HG03060 (cell line): ENCODE data around the gene APOA1.

Experiments
- ATAC-seq: cut with Tn5 transposase; IDR thresholded peaks from one replicate; pipeline ENCODE4 v1.9.1; 2021; ENCODE audit warnings: low read depth, moderate number of reproducible peaks; ENCODE audit not compliant: unreplicated experiment

The APOA1 gene

DNA sequence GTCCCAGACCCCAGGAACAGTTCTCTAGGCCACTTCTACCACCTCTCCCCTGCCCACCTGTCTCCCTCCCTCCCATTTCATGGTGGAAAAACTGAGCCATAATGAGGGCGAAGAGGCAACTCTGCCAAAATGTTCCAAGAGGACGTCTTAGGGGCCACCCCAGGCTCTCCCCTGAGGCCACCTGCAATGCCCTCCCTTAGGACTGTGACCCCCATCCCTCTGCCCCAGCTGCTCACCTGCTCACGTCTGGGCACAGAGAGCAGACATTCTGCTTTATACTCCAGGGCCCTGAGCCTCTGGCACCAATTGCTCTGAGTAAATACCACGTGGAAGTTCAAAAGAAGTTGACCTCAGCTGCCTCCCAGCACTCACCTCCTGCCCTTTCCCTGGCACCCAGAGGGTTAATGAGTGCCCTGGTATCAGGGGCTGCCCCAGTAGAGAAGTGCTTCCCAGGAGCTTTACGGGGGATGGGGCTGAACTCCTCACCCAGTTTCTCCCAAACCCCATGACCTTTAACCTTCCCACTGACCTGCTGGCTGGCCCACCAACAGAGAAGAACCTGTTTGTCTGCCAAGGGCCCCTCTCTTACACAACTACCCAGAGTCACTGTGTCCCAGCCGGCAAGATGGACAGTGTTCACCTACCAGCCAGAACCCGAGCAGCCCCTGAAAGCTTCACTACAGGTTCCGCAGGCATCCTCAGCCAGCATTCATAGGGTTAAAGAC, 45.1 kb downstream of the APOA1 start:
- no peak for ATAC-seq

DNA sequence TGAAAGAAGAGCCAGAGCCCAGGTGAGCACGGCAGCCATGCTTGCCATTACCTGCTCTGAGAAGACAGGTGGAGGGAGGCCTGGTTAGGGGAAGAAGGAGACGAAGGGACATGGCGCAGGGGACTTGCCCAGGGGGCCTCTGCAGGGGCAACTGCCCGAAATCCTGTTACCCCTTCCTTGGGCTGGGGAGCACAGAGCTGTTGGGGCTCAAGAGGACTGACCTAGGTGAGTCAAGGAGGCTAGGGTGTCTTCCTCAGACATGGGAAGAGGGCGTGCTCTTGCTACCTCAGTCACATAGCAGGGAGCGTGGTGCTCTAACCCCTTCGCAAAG, 45.6 kb downstream of the APOA1 start, which contains the start of gene APOA5:
APOA5 (minus strand) TSS at position 67 of the 331 bp plus-strand sequence; CDS start at position 48, 19 bp downstream.
- ATAC-seq, result no peak

DNA sequence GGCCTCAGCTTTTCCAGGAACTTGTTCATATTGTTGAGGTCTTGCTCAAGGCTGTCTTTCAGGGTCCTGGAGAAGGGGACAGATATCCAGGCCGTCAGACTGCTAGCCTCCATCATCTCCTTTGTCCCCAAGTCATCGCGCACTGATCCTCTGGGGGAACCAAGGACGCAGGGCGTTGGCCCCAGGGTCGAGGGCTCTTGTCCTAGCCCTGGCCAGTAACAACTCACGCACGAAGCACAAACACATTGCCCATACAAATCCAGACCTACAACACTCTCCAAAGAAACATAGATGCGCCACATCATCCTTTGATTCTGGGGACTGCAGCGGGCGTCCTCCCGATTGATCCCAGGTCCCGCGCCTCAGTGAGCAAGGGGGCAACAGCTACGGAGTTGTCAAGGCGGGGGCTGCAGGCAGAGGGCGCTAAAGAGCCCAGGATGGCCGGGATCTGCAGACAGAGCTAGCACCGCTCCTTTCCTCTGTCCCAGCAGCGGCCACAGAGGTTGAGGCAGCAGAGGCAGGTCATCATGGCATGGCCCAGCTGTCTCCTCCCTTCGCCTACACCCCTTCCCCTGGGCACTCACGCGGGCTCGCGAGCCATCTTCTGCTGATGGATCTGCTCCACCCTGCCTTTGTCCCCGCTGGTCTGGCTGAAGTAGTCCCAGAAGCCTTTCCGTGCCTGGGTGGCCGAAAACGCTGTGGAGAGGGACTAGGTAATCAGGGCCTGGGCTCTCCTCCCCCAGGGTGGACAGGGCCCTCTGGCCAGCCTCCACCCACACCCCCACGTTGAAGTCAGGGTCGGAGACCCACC, 46.2 kb downstream of the APOA1 start:
- no peak for ATAC-seq

DNA sequence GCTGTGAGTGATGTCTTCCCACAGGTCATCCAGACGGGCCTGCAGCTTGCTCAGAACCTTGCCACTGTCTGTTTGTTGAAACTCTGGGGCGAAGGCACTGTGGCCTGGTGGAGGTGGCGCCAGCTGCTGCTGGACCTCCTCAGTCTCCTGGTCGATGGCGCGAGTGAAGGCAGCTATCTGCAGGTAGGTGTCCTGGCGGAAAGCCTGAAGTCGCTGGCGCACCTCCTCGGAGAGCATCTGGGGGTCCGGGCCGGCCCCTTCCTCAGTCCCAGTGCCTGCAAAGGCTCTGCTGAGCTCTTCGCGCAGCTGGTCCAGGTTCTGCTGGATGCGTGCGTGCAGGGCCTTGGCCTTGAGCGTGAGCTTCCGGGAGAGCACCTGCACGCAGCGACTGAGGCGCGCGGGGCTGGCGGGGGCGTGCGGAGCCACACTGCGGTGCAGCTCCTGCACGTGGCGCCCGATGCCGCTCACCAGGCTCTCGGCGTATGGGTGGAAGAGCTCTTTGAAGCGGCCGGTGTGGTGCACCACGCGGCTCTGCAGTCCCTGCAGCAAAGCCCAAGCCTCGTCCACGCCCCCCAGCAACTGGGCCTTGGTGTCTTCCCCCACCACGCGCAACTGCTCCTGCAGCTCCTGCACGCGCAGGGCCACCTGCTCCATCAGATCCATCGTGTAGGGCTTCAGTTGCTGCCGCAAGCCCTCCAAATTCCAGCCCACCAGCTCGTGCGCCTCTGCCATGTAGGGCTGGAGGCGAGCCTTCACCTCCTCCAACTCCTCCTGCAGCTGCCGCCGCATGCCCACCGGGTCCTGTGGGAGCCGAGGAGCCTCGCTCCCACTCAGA, 47.0 kb downstream of the APOA1 start:
- ATAC-seq, result no peak

DNA sequence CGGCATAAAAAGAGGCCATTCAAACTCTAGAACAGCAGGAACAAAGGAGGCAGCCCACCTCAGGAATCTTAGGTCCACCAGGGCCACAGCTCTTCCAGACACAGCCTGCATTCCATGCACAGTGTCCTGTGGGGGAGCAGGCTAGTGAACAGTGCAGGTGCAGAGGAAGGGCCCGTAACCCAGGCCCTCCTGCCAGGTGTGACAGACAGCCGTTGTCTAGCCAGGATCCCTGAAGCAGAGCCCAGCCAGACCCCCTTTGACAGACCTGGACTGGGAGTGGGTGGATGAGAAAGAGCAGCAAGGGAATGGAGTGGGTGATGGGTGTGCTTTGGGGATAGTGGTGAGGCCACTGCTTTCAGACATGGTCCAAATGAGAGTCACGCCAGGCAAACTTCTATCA, 48.4 kb downstream of the APOA1 start:
- no peak for ATAC-seq

DNA sequence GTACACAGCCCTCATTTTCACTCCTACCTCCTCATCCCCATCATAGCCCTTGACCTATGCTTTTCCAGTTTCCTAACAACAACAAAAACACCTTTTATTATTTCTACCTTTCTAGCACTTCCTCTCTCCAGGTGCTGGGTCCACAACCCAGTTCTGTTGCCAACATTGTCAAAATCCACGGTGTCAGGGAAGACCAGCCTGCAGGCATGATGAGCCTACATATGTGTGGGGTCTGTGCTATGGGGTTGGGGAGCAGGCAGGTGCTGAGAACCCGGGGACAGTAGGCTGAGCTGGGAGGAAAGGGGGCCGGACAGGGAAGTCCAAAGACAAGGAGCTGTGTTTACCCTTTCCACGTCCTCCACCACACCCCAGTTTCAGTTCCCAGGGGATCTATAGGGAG, 48.9 kb downstream of the APOA1 start:
- no peak for ATAC-seq

DNA sequence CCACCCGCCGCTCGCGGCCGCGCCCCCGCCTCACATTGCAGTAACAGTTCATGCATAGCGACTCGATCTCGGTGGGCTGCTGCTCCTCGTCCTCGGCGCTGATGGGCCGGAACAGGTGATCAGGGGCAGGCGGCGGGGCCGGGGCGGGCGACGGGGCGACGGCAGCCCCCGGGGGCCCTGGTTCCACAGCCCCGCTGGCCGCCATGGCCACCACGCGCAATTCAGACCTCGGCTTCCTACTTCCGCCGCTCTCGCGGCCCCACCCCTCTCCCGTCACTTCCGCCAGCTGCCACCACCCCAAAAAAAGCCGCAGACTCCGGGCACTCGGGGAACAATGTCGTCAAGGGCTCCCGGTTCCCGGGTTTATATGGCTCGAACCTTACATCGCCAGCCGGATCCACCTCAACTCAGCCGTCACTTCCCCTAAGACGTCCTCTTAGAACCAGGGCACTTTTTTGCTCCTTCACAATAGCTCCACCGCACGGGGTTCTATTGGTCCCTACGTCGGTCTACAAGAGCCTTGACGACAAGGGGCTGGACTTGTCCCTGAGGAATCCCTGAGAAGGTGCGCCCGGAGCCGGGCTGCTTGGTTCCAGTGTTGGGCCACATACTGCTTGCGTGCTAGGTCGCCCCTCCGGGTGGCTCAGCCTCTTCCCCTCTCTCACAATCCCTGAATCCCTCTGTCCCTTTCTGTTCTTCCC, 49.5 kb downstream of the APOA1 start, which contains the start of gene ZPR1:
ZPR1 (minus strand) TSS at position 238 of the 701 bp plus-strand sequence; CDS start at position 205, 33 bp downstream.
- no peak for ATAC-seq

DNA sequence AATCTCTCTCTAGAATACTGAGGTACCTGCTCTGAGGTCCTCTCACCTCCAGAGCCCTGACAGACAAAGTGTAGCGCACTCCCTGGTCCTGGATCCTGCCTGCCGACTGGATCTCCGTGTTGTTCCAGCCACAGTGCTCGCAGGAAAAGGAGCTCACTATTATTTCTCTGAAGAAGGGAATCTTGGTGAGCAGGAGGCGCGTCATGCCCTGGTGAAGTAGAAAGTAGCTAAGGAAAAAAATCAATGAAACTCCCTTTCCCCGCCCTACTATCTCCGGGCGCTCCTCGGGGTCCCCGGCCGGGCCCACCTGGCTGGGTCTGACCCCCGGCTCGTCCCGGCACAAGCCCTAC, 50.0 kb downstream of the APOA1 start:
- no peak for ATAC-seq

DNA sequence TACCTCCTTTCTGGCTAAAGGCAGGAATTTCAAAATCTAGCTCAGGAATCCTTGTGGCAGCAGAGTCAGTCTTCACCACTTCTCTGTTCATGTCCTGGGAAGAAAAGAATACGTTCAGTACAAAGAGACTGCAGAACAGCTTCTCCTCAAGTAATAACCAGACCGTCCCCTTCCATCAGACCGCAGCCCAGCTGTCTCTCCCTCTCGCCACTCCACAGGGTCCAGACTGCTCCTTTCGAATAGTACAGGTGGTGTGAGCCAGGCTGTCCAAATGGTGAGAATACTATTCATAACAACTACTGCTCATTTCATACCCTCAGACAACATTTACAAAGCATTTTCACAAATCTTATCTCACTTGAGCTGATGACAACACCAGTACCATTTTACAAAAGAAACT, 50.5 kb downstream of the APOA1 start:
- ATAC-seq, result no peak

DNA sequence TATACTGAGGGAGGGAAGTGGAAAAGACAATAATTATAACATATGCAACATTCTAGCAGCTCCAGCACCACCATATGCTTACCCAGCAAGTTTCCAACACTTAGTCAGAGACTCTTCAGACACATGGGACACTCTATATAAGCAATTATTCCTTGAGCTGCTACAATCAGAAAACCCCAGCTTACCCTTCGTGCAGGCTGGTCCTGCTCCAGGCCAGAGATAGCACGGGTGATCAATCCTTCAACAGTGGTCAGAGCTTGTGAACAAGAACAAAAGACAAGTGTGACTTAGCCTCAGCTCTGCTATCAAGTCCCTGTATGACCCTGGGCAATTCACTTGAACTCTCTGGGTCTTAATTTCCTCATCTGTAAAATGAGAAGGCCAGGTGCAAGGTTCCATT, 51.1 kb downstream of the APOA1 start:
- no peak for ATAC-seq
